GM12892 (cell line): Measurements from ENCODE around the gene OS9. TPM values are rescaled to one million over a fixed set of nuclear protein-coding genes. Genes with fewer than 3 reads are reported as not detected.
"Not testable (repeated sequence)": the region's sequence is repeated elsewhere in the genome, so short reads cannot be mapped to it uniquely, and the experiment has no call there.

ENCODE experiments used
- DNase-seq: peaks from one replicate; pipeline ENCODE4 v3.0.0; 2011; ENCODE audit not compliant: insufficient read length
- FAIRE-seq: peaks from 2 replicates; lab custom pipeline; 2011; peaks lifted over from hg19 to GRCh38; lab: Jason Lieb, UNC
- POLR2A ChIP-seq: IDR thresholded peaks from 2 replicates; pipeline ENCODE4 v1.6.1; 2011; ENCODE audit warnings: low read depth, low read length, control low read depth
- POLR2AphosphoS5 ChIP-seq: IDR thresholded peaks from 2 replicates; pipeline ENCODE4 v1.6.1; 2011; ENCODE audit warnings: low read depth, low read length, control low read depth
- TAF1 ChIP-seq: IDR thresholded peaks from 2 replicates; pipeline ENCODE4 v1.6.1; 2011; ENCODE audit warnings: low read depth, mild to moderate bottlenecking, control low read depth, low read length, borderline replicate concordance
- polyA plus RNA-seq: library from polyadenylated mRNA; unstranded; fragments of >200 nt; gene quantifications from one replicate; pipeline ENCODE4 v1.2.1, GENCODE V29; 2012; ENCODE audit warnings: missing spikeins, inconsistent platforms; ENCODE audit not compliant: missing spikeins

Gene OS9, protein sequence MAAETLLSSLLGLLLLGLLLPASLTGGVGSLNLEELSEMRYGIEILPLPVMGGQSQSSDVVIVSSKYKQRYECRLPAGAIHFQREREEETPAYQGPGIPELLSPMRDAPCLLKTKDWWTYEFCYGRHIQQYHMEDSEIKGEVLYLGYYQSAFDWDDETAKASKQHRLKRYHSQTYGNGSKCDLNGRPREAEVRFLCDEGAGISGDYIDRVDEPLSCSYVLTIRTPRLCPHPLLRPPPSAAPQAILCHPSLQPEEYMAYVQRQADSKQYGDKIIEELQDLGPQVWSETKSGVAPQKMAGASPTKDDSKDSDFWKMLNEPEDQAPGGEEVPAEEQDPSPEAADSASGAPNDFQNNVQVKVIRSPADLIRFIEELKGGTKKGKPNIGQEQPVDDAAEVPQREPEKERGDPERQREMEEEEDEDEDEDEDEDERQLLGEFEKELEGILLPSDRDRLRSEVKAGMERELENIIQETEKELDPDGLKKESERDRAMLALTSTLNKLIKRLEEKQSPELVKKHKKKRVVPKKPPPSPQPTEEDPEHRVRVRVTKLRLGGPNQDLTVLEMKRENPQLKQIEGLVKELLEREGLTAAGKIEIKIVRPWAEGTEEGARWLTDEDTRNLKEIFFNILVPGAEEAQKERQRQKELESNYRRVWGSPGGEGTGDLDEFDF
- polyA plus RNA-seq: 67.8 TPM

DNA sequence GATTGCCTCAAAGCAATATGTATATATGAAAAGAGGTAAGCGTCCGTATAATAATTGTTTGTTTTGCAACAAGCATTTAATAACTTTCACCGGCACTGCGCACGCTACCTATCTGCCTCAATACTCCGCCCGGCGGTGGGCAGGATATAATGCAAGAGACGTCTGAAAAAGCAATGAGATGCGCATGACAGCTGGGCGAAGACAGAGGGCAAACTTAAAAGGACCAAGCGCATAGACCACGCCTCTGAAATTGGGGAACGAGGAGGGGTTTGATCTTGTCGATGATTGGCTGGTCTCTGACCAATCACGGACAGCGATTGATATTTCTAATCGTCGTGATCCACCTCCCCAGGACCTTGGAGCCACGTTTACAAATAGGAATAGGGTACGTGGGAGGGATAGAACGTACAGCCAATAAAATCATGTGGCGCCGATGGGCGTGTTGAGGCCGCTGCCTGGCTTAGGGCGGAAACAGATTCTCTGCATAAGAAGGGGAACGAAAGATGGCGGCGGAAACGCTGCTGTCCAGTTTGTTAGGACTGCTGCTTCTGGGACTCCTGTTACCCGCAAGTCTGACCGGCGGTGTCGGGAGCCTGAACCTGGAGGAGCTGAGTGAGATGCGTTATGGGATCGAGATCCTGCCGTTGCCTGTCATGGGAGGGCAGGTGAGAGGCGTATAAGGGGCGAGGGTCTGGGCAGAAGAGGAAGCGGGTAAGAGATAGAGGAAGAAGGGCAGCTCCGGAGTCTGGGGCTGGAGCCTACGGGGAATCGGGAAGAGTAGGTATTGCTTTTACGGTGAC lies at the start of gene OS9:
OS9 (plus strand) TSS at position 474 of the 800 bp plus-strand sequence; CDS start at position 504, 30 bp downstream.
- peak; percentile 97 for FAIRE-seq
- TF ChIP-seq POLR2AphosphoS5: peak; percentile 95
- TF ChIP-seq POLR2A: peak; percentile 98
- peak; percentile 82; the same call in 1 of the 2 replicates for TF ChIP-seq TAF1
- peak; percentile 74 for DNase-seq

DNA sequence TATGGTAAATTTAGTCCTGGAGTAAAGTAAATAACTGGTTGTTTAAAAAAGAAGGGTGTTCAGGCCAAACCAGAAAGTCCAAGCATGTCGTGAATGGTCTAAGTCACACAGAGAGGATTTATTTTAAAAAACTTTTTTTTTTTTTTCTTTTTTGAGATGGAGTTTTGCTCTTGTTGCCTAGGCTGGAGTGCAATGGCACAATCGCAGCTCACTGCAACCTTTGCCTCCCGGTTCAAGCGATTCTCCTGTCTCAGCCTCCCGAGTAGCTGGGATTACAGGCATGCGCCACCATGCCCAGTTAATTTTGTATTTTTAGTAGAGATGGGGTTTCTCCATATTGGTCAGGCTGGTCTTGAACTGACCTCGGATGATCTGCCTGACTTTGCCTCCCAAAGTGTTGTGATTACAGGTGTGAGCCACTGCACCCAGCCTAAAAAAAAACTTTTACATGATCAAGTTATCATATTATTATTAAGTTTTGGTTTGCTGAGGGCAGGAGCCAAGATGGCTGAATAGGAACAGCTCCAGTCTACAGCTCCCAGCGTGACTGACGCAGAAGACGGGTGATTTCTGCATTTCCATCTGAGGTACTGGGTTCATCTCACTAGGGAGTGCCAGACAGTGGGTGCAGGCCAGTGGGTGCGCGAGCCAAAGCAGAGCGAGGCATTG lies 47.8 kb upstream of the OS9 start:
- not testable (repeated sequence) for DNase-seq, FAIRE-seq

DNA sequence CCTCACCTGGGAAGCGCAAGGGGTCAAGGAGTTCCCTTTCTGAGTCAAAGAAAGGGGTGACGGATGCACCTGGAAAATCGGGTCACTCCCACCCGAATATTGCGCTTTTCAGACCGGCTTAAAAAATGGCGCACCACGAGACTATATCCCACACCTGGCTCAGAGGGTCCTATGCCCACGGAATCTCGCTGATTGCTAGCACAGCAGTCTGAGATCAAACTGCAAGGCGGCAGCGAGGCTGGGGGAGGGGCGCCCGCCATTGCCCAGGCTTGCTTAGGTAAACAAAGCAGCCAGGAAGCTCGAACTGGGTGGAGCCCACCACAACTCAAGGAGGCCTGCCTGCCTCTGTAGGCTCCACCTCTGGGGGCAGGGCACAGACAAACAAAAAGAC lies 47.3 kb upstream of the OS9 start:
- not testable (repeated sequence) for DNase-seq

DNA sequence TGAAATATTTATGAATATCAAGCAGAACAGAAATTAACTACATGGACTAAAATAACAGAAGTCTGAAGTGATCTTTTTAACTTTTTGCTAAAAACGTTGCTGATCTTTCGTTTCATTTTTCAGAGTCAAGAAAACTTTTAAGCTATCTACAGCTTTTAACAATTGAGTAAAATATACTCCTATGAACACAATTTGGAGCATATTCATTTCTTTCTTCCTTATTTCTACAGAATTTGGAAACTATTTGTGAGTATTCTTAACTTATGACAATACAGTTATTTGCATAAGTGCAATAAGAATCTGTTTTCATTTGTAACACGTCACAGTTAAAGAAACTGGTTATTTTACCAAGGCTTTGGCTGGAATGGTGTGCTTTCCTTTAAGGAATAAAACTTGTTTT lies 39.9 kb upstream of the OS9 start:
- TF ChIP-seq POLR2A: no peak
- no peak for TF ChIP-seq TAF1
- TF ChIP-seq POLR2AphosphoS5: no peak
- DNase-seq (no peak), FAIRE-seq (no peak)

More for the DNA sequence above, 47.3 kb upstream of the OS9 start:
- FAIRE-seq: not testable (repeated sequence)

DNA sequence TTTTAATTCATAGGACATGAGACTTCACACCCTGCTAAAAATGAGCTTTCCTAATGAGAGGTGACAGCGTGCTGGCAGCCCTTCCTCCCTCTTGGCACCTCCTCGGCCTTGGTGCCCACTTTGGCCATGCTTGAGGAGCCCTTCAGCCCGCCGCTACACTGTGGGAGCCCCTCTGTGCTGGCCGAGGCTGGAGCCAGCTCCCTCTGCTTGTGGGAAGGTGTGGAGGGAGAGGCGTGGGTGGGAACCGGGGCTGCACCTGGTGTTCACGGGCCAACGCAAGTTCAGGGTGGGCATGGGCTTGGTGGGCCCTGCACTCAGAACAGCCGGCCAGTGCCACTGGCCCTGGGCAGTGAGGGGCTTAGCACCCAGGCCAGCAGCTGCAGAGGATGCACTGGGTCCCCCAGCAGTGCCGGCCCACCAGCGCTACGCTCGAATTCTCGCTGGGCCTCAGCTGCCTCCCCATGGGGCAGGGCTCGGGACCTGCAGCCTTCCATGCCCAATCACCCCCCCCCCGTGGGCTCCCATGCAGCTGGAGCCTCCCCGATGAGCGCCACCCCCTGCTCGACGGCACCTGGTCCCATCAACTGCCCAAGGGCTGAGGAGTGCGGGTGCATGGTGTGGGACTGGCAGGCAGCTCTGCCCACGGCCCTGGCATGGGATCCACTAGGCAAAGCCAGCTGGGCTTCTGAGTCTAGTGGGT lies 38.2 kb upstream of the OS9 start:
- TF ChIP-seq POLR2AphosphoS5 (no peak), POLR2A (no peak), TAF1 (no peak)
- no peak for FAIRE-seq
- no peak for DNase-seq

DNA sequence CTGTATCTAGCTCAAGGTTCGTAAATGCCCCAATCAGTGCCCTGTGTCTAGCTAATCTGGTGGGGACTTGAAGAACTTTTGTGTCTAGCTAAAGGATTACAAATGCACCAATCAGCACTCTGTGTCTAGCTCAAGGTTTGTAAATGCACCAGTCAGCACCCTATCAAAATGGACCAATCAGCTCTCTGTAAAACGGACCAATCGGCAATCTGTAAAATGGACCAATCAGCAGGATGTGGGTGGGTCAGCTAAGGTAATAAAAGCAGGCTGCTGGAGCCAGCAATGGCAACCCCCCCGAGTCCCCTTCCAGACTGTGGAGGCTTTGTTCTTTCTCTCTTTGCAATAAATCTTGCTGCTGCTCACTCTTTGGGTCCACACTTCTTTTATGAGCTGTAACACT lies 37.5 kb upstream of the OS9 start:
- not testable (repeated sequence) for FAIRE-seq, DNase-seq

DNA sequence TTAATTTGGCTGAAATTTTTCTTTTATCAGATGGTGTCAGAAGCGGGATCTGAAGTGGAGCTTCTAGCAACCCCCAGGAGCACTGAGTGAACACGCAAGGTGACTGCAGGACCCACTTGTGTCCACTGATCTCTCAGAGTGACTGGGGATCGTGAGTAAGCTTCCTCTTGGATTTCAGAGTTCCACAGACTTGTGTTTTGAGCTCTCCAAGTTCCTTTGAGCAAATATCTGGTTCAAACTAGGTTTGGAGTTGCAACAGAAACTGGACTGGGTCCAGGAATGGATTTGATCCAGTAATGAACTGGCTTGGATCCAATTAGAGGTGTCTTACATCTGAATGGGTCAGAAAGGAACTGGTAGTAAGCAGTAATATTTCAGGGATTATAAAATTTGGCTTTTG lies 36.2 kb upstream of the OS9 start:
- DNase-seq (no peak), FAIRE-seq (no peak)
- TF ChIP-seq POLR2A: no peak
- TF ChIP-seq TAF1: no peak

DNA sequence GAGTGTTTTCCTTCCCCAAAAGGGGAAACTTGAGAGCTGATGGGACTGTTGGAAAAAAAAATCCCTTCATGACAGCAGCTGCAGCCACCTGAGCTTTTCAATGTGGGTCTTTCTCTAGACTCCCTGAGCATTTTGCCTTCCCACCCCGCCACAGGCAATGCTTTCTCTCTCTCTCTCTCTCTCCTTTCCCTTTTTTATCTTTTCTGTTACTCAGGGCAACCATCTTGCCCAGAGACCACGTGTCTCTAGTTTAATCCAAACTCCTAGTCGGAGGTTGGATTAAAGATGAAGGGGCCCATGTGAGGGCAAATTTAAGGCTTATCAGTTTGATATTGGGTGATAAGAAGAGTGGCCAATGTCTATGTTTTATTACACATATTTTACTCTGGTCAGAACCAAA lies 35.0 kb upstream of the OS9 start:
- no peak for TF ChIP-seq TAF1
- TF ChIP-seq POLR2A: no peak
- no peak for TF ChIP-seq POLR2AphosphoS5
- FAIRE-seq: no peak
- DNase-seq: no peak

DNA sequence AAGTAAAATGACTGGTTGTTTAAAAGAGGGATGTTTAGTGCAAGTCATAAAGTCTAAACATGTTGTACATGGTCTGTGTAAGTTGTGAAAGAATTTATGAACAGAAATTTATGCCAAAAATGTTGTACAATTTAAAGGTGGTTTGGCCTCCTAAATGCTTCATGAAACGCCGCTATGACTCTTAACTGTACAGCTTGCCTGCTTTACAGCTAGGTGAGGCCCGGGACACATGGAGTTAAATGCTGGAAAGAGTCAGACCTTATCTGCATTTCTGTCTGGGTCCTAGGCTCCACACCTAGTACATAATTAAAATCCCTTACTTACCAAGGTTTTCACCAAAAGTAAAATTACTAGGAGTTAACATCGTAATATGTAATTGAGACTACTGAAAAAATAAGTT lies 32.6 kb upstream of the OS9 start:
- no peak for FAIRE-seq
- TF ChIP-seq POLR2AphosphoS5 (no peak), POLR2A (no peak), TAF1 (no peak)
- no peak for DNase-seq

DNA sequence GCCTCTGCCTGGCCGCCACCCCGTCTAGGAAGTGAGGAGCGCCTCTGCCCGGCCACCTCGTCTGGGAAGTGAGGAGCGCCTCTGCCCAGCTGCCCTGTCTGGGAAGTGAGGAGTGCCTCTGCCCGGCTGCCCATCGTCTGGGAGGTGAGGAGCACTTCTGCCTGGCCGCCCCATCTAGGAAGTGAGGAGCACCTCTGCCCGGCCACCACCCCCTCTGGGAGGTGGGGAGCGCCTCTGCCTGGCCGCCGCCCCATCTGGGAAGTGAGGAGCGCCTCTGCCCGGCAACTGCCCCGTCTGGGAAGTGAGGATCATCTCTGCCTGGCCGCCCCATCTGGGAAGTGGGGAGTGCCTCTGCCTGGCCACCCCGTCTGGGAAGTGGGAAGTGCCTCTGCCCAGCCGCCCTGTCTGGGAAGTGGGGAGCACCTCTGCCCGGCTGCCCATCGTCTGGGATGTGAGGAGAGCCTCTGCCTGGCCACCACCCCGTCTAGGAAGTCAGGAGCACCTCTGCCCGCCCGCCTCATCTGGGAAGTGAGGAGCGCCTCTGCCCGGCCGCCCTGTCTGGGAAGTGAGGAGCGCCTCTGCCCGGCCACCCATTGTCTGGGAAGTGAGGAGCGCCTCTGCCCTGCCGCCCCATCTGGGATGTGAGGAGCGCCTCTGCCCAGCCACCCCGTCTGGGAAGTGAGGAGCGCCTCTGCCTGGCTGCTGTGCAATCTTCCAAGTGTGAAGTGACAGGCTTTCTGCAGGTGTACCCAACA lies 28.7 kb upstream of the OS9 start:
- DNase-seq, FAIRE-seq: not testable (repeated sequence)

DNA sequence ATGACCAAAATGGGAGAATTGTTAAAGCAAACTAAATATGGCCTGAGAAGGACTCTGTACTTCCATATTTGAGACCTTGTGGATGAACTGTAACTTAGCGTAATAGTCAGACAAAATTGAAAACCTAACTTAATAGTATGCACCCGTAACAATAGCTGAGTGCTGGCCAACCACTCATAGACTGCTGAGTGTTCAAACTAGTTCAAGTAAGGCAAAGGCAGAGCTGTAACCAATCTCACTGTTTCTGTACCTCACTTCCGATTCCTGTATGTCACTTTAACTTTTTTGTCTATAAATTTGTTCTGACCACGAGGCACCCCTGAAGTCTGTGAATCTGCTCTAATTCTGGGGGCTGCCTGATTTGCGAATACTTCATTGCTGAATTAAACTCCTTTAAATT lies 27.0 kb upstream of the OS9 start:
- TF ChIP-seq POLR2AphosphoS5: no peak
- no peak for TF ChIP-seq TAF1
- no peak for TF ChIP-seq POLR2A
- no peak for DNase-seq
- no peak for FAIRE-seq

DNA sequence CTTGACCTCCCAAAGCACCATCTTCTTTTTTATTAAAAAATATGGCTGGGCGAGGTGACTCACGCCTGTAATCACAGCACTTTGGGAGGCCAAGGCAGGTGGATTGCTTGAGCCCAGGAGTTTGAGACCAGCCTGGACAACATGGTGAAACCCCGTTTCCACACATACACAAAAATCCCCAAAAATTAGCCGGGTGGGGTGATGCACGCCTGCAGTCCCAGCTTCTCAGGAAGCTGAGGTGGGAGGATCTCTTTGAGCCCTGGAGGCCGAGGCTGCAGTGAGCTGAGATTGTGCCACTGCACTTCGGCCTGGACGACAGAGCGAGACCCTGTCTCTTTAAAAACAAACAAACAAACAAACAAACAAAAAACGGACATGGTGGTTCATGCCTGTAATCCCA lies 24.2 kb upstream of the OS9 start:
- FAIRE-seq, DNase-seq: not testable (repeated sequence)

DNA sequence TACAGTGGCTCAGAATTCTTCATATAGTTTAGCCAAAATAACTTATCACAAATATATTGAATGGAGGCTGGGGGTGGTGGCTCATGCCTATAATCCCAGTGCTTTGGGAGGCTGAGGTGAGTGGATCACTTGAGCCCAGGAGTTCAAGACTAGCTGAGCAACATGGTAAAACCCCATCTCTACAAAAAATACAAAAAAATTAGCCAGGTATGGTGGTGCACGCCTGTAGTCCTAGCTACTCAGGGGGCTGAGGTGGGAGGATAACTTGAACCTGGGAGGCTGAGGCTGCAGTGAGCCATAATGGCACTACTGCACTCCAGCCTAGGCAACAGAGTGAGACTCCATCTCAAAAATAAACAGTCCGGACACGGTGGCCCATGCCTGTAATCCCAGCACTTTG lies 22.1 kb upstream of the OS9 start:
- DNase-seq, FAIRE-seq: not testable (repeated sequence)
